Renal pelvis (tissue), 12 donors: ENCODE measurements around the gene PGBD4. TPM values are rescaled to one million over a fixed set of nuclear protein-coding genes. Genes with fewer than 3 reads are reported as not detected.

Experiments used
- DNase-seq: peaks from one replicate; pipeline ENCODE4 v3.0.0-alpha.2; 2013
- long read RNA-seq, 16 experiments: transcript quantifications; one replicate each; lab custom pipeline, GENCODE V29; 2026
- polyA plus RNA-seq, 3 donors: library from polyadenylated mRNA; unstranded; fragments of 120-200 nt; gene quantifications; one replicate each; pipeline ENCODE4 v1.2.1, GENCODE V29; 2013; ENCODE audit not compliant: insufficient read length in 3 of 3

The PGBD4 gene
- 1 to 10 TPM; 1.7 to 2.6 (median 2.2) TPM for polyA plus RNA-seq
- long read RNA-seq, donor 1, full-length matches to known transcripts = 1 of 1 reads
- long read RNA-seq, donor 1, partial matches to known transcripts = 0 of 1 reads
- long read RNA-seq, donor 1, other reads (novel, unspliced or antisense) = 0 of 1 reads
- long read RNA-seq, donor 2 = 0 reads
- long read RNA-seq, donor 3, full-length matches to known transcripts = 2 of 2 reads
- long read RNA-seq, donor 3, partial matches to known transcripts = 0 of 2 reads
- long read RNA-seq, donor 3, other reads (novel, unspliced or antisense) = 0 of 2 reads
- long read RNA-seq, donor 4, full-length matches to known transcripts = 3 of 3 reads
- long read RNA-seq, donor 4, partial matches to known transcripts = 0 of 3 reads
- long read RNA-seq, donor 4, other reads (novel, unspliced or antisense) = 0 of 3 reads
- long read RNA-seq, donor 5, full-length matches to known transcripts = 1 of 1 reads
- long read RNA-seq, donor 5, partial matches to known transcripts = 0 of 1 reads
- long read RNA-seq, donor 5, other reads (novel, unspliced or antisense) = 0 of 1 reads
- long read RNA-seq, donor 6, full-length matches to known transcripts = 3 of 3 reads
- long read RNA-seq, donor 6, partial matches to known transcripts = 0 of 3 reads
- long read RNA-seq, donor 6, other reads (novel, unspliced or antisense) = 0 of 3 reads
- long read RNA-seq, donor 7, full-length matches to known transcripts = 7 of 7 reads
- long read RNA-seq, donor 7, partial matches to known transcripts = 0 of 7 reads
- long read RNA-seq, donor 7, other reads (novel, unspliced or antisense) = 0 of 7 reads
- long read RNA-seq, donor 8 = 0 reads
- long read RNA-seq, donor 9, full-length matches to known transcripts = 5 of 5 reads
- long read RNA-seq, donor 9, partial matches to known transcripts = 0 of 5 reads
- long read RNA-seq, donor 9, other reads (novel, unspliced or antisense) = 0 of 5 reads
- long read RNA-seq, donor 10, full-length matches to known transcripts = 3 of 3 reads
- long read RNA-seq, donor 10, partial matches to known transcripts = 0 of 3 reads
- long read RNA-seq, donor 10, other reads (novel, unspliced or antisense) = 0 of 3 reads
- long read RNA-seq, donor 11, full-length matches to known transcripts = 2 of 2 reads
- long read RNA-seq, donor 11, partial matches to known transcripts = 0 of 2 reads
- long read RNA-seq, donor 11, other reads (novel, unspliced or antisense) = 0 of 2 reads
- long read RNA-seq, donor 12, full-length matches to known transcripts = 7 of 7 reads
- long read RNA-seq, donor 12, partial matches to known transcripts = 0 of 7 reads
- long read RNA-seq, donor 12, other reads (novel, unspliced or antisense) = 0 of 7 reads
- long read RNA-seq, donor 13, full-length matches to known transcripts = 2 of 2 reads
- long read RNA-seq, donor 13, partial matches to known transcripts = 0 of 2 reads
- long read RNA-seq, donor 13, other reads (novel, unspliced or antisense) = 0 of 2 reads
- long read RNA-seq, donor 14 = 0 reads
- long read RNA-seq, donor 15 = 0 reads
- long read RNA-seq, donor 16, full-length matches to known transcripts = 6 of 6 reads
- long read RNA-seq, donor 16, partial matches to known transcripts = 0 of 6 reads
- long read RNA-seq, donor 16, other reads (novel, unspliced or antisense) = 0 of 6 reads

DNA sequence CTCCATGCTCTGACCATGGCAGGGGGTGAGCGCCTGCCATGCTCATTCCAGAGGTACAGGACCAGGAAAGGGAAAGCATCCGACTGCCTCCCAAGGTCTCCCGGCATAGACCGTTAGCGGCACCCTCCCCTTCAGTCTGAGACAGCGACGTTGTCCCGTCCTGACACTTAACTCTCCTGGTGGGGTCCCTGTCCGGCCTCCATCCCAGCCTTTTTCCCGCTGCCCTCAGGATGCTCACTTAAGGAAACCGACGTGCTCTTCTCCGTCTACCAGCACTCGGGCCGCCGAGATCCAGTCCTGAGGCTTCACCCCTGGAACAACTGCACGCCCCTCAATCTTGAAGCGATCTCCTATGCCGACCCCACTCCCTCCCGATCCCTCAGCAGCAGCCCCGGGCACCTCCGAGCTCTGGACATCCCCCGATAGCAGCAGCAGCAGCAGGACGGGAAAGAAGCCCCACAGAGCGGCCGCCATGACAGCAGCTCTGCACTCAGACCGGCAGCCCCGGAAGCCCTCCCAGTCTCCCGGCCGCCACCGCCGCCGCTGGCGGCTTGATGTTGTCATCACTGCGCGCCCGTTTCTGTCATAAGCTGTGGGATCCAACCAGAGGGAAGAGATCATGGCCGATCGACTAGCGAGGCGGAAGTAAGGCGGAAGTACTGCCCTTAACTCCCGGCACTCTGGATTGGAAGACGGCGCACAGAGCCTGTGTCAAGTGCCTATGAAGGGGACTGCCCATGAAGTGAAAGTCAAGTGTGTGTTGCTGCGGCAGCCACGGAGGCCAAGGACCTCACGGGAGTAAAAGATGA lies at the start of gene PGBD4, which contains the start of gene EMC7:
PGBD4 (plus strand) TSS at position 718 of the 809 bp plus-strand sequence. CDS start 449 bp downstream, outside the sequence.
EMC7 (minus strand) TSS at position 497 of the 809 bp plus-strand sequence; CDS start at position 474, 23 bp downstream.
- peak; percentile 99 for DNase-seq

- no peak for DNase-seq
Observed at GRCh38 chr15:34054081-34054707, 47.7 kb upstream of the PGBD4 start.

DNA sequence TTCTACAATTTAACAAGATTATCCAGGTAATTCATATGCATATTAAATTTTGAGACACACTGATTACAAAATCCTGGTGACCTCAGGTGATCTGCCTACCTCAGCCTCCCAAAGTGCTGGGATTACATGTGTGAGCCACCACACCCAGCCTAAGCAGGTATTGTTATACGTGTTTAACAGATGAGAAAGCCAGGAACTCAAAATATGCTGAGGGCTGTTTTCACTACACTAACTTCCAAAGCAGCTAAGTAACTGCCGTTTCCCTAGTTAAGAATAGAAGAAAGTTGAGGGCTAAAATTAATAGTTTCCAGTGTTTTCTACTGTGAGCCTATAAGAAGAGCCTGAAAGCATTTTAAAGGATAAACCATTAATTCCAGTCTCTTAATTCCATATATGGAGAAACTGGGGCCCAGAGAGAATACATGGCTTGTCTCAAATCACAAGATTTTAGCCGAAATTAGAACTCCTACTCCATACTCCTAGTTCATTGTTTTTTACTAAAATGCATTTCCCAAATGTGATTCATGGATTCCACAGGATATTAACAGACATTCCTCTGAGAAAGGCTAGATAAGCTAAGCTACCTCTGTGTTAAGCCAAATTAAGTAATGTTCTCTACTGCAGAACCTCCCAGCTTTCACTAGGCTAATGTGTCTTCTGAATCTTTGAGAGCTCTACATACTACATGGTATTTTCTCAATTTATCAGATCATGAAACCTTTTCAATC lies 45.9 kb upstream of the PGBD4 start:
- DNase-seq = no peak

GRCh38 chr15:34056911-34057310 lies 45.0 kb upstream of the PGBD4 start:
- DNase-seq = no peak

- DNase-seq = no peak
Observed at GRCh38 chr15:34059476-34059875, 42.4 kb upstream of the PGBD4 start.

DNA sequence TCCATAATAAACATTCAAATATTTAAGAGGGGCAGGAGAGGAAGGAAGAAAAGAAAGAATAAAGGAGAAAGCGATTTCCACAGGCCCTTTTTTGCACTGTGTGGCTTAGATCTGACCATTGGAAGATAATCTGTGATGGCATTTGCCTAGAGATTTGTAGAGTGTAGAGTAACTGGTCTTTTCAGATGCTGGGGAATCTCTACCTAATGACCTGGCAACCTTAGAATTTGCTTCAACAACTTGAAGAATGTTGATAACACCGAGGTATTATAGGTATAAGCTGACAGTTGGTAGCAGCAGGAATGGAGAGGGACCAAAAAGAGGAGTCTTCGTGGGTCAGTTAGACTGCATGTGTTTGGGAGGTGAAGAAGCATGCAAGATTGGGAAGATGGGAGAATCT lies 41.9 kb upstream of the PGBD4 start:
- DNase-seq = no peak

DNA sequence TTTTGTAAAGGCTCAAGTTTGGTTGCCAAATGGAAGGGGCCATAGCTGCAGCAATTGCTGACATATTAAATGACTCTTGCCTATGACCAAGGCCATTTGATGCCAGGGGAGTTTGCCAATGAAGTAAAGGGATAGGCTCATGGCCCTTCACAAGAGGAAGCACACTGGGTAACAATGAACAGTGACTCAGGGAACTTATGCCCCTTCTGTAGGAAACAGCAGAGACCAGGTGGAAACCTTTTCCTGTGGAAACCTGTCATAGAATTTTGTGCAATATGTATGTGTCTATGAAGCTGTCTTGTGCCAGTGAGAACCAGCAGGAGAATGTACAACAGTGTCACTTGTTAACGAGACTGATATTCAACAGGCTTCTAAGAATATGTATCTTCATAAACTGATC lies 37.4 kb upstream of the PGBD4 start:
- no peak for DNase-seq

DNA sequence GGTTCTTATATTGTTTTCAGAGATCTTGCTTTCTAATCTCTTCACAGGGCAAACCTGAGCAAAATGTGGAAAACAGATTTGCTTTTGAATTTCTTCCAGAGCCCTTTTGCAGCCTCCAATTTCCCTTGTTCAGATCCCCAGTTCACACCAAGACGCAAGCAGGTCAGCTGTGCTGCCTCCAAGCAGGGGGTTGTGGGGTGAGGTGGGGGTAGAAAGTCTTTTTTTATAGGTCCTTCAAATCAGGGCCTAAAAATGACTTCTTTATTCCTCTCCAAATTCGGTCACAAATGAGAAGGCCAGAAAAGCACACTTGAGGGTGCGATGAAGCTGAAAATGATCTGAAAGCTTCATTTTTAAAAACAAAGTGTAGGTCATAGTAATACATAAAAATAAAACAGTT lies 36.6 kb upstream of the PGBD4 start:
- no peak for DNase-seq

GRCh38 chr15:34065941-34066340 lies 35.9 kb upstream of the PGBD4 start:
- no peak for DNase-seq

GRCh38 chr15:34070003-34070402 lies 31.9 kb upstream of the PGBD4 start:
- DNase-seq = no peak

DNA sequence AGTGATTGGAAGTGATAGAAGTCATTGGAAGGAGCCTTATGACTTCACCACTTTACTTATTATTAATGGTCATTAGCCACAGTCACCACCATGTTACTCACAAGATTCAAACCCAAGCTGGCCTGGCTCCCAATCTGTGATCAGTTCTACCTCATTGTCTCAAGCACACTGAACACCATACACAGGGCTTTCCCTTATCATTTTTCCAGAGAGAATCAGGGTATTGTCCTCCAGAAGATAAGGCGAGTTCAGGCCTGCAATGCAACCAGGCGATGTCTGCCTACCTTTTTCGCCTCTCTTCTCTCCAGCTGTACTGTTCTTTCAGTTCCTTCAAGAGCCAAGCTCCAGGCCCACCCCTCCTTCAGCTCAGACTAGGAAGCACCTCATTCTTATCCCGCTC lies 25.1 kb upstream of the PGBD4 start:
- DNase-seq = no peak

GRCh38 chr15:34078900-34079299 lies 23.0 kb upstream of the PGBD4 start:
- DNase-seq = no peak

DNA sequence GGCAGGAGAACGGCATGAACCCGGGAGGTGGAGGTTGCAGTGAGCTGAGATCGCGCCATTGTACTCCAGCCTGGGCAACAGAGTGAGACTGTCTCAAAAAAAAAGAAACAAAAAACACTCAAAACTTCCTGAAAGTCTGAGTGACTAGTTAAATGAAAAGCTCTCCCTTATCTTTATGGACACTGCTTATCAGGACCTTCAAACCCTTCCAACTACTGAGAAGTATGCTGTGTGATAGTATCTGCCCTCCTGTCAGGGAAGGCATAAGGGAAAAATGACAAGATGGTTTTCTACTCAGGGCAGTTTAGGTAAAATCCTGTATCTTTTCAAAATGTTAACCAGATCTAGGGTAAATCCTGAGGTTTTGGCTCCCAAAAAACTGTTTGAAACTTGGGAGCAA lies 22.0 kb upstream of the PGBD4 start:
- DNase-seq = no peak

- no peak for DNase-seq
Observed at GRCh38 chr15:34084086-34084485, 17.8 kb upstream of the PGBD4 start.

GRCh38 chr15:34085746-34086145 lies 16.1 kb upstream of the PGBD4 start:
- DNase-seq = no peak

- no peak for DNase-seq
Observed at GRCh38 chr15:34099914-34100313, 2.0 kb upstream of the PGBD4 start.

DNA sequence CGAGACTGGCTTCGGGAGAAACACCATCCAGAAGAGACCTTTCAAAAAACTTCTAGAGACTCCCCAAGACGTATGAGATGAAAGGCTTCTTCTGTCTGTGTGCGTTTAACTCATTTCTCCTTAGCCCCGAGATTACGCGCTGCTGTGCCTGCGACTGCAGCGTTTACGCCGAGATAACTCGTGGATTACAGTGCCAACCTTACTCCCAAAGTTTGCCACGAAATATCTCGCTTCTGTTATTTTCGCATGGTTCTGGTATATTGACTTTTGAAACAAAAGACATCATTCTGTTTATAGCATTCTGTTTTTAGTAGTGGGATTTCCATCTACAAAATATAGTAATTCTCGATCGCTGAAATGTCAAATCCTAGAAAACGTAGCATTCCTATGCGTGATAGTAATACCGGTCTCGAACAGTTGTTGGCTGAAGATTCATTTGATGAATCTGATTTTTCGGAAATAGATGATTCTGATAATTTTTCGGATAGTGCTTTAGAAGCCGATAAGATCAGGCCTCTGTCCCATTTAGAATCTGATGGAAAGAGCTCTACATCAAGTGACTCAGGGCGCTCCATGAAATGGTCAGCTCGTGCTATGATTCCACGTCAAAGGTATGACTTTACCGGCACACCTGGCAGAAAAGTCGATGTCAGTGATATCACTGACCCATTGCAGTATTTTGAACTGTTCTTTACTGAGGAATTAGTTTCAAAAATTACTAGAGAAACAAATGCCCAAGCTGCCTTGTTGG lies 467 bp downstream of the PGBD4 start:
- no peak for DNase-seq

DNA sequence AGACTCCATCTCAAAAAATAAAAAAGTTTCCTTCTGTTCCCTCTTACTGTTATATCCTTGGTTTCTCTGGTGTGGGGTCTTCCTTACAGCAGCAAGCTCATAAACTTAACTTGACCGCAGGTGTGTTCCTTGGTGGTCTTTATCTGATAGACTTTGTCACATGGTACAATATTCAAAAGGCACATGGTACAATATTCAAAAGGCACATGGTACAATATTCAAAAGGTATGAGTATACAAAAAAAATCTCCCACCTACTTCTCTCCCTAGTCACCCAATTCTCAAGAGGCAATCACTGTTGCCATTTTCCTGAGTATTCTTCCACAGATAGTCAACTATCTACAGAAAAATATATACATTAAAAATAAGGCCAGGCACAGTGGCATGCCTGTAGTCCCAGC lies 4.5 kb downstream of the PGBD4 start:
- no peak for DNase-seq
